Cardiac fibroblast (primary cell): ENCODE results near the gene CCDC9B.

Experiments used
- DNase-seq, 2 donors: peaks; one replicate each; pipeline versions ENCODE4 v3.0.0 to v3.0.0-alpha.2; 2010; ENCODE audit warnings: low read depth in 2 of 2
- H3K4me3 ChIP-seq, 2 donors: replicated peaks in 1 of 2; 1 replicate in 1 of 2; 2 replicates in 1 of 2; pipeline ENCODE4 v1.5.1; 2011; ENCODE audit warnings: low read depth in 2 of 2, low read length in 2 of 2, mild to moderate bottlenecking in 2 of 2, moderate library complexity in 1 of 2
- CTCF ChIP-seq: IDR thresholded peaks from one replicate; pipeline ENCODE4 v1.5.1; 2011; ENCODE audit warnings: low read depth, mild to moderate bottlenecking, low read length, inconsistent platforms

The CCDC9B gene

GRCh38 chr15:40323953-40324937 lies 16.5 kb downstream of the CCDC9B start:
- no peak for DNase-seq
- no peak for TF ChIP-seq CTCF
- H3K4me3 ChIP-seq: peak overlapping the region; percentile 75 to 77

DNA sequence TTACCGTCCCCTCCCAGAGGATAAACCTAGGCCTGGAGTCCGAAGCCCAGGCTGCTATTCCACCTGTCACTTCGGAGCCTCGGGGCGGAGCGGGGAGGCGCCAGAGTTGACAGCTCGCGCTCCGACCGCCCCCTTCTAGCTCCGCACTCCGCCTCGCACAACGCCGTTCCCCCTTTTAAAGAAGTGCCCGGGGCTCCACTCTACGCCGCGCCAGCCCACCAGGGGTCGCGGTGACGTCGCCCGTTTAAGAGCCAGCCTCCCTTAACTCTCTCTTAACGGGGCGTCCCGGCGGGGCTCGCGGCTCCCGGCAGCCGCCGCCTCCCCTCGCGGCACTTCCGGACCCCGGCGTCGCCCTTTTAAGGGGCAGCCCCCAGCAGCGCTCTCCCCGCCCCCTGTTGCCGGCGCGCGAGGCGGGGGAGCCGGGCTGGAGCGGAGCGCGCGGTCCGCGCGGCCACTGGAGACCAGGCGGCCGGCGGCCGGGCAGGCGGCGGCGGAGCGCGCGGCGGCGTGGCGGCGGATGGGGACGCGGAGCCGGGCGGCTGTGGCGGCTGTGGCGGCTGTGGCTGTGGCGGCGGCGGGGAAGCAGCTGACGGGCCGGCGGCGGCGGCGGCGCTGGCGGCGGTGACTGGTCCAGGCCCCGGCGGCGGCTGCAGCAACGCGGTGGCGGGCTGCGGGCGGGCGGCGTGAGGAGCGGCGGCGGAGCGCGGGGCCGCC lies 17.3 kb downstream of the CCDC9B start, which contains the start of gene INAFM2:
TSS of gene INAFM2 (plus strand) at position 454 of the 714 bp plus-strand sequence. CDS start 364 bp downstream, outside the sequence.
- peak within 1 kb of the TSS; percentile 75 to 77 for H3K4me3 ChIP-seq
- peak; percentile 93 to 98 for DNase-seq
- TF ChIP-seq CTCF: peak; percentile 54

DNA sequence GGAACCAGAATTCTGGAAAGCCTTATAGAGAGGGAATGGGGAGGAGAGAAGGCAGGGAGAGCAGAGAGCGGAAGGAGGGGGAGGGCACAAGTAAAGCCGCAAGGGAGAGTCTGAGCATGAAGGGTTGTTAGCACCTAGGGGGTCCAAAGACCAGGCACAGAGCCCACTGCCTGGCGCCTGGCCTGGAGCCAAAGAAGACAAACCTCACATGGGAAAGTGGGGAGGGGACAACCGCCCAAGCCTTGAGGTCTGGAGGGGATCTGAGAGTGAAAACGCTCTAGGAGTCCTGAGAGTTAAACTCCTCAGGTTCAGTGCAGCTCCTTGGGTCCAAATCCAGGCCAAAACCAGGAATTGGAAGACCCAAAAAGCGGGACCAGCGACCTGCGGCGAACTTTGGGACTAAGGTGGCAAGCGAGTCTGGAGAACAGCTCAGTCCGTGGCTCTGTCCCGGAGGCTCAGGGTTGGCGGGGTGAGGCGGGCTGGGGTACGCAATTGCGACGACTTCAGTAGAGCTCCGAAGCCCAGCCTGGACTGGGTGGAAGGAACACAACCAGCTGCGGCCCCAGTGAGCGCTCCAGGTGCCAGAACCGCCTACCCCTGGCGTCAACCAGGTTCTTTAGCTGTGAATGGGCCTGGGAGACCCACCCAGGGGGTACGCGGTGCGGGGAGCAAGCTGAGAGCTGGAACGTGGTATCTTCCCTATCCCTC lies 18.1 kb downstream of the CCDC9B start:
- TF ChIP-seq CTCF: no peak
- H3K4me3 ChIP-seq: peak overlapping the region; percentile 19 to 77
- peak in 1 of 2 donors; percentile 49 for DNase-seq

DNA sequence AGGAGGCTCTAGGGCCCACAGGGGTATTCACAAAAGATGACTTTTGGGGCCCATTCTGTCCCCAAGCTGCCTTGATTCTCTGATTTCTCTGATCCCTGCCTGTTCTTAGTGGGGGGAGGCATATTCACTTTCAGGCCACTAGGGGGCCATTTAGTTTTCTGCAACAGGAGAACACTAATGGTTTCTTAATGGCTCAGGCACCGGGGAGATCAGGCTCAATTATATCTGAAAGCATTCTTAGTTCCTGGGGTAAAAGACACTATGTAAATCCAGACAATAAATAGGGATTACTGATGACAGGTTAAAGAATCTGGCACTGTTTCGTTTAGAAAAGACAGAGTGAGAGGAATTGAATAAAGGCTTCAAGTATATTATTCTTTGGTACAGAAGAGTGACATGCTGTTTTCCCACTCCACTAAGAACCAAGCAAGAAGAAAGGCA lies 19.8 kb downstream of the CCDC9B start:
- no peak overlapping the region for H3K4me3 ChIP-seq
- peak; percentile 76 to 82 for DNase-seq
- TF ChIP-seq CTCF: peak; percentile 91

GRCh38 chr15:40320409-40320808 lies 20.3 kb downstream of the CCDC9B start:
- DNase-seq: no peak
- no peak for TF ChIP-seq CTCF
- no peak overlapping the region for H3K4me3 ChIP-seq

- no peak for DNase-seq
- TF ChIP-seq CTCF: no peak
- no peak overlapping the region for H3K4me3 ChIP-seq
Measured at GRCh38 chr15:40317580-40317979, 23.2 kb downstream of the CCDC9B start.
